GM21717 (cell line): Measurements from ENCODE around the gene COL15A1.
"Not testable (repeated sequence)": the region's sequence is repeated elsewhere in the genome, so short reads cannot be mapped to it uniquely, and the experiment has no call there.

Experiments used
- ATAC-seq: cut with Tn5 transposase; IDR thresholded peaks from one replicate; pipeline ENCODE4 v1.9.1; 2021; ENCODE audit warnings: mild to moderate bottlenecking, moderate library complexity; ENCODE audit not compliant: unreplicated experiment

The COL15A1 gene

DNA sequence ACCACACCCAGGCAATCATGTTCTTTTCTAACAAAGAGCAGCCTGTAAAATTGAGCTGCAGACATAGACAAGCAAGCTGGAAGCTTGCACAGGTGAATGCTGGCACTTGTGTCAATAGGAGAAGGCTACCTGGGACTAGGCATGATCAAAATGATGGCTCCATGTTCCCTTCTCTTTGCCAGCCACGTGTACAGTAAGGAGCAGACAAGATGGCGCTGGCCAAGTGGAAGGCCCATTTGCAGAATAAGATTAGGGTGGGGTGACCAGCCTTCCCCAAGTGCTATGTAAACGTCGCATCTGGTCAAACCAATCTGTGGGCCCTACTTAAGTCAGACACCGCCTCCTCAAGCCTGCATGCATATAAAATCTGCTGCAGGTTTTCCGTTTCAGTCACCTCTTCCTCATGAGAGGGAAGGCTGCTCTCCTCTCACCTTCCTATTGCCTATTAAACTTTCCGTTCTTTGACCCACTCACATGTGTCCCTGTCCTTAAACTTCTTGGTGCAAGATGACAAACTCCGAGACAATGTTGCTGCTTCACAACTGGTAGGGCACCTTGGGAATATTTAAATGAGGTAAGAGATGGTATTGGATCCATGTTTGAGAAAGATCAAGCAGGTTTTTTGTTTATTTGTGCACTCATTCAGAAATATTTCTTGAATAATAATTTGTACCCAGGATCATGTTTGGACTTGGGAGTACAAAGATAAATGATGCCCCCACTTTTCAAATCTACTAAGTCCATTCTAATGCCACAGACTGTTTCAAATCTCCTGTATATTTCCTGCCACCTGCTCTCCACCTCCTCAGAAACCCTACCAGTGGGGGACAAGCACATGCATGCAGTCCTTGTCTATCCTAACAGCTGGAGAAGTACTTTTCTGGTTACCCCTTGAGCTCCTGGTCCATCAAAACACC is 130.5 kb downstream of the COL15A1 start:
- ATAC-seq = no peak

DNA sequence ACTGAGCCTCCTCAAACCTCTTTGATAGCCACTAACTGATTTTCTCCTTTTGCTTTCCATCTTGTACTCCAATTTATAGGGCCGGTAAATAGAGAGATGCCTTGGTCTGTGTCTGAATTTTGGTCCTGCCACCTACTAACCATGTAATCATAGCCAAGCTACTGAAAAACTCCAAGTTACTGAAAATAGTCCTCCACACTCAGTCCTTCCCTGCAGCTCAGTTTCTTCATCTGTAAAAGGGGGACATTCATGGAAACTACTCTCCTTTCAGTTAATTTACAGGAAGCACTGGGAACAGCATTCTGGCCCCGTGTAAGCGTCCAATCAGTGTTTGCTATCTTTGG is 131.2 kb downstream of the COL15A1 start:
- ATAC-seq = no peak

DNA sequence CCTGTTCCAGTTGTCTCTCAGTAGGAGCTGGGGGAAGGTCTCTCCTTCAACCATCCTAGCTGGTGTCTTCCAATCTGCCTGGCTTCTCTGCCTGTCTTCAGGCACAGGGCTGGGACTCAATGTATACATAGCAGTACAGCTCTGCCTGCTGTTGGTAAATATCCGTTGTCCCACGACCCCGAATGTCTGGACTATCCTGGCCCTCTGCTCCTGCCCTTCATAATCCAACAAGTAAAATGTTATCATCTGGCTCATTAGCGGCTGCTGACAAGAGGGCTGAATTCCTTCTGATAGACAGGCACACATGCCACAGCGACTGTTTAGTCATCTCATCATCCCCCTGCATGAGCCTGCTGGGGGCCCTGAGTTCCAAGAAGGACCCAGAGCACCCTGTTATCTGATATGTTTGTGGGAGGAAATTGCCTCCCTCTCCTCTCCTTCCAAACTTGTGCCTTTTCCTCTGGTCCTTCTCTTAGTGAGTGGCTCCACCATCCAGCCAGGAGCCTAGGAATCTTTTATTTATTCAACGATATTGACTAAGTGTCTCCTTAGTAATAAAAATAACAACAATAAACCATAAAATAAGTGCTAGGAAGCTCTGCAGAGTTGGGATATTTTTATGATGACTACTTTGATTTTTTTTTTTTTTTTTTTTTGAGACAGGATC is 131.7 kb downstream of the COL15A1 start:
- no peak for ATAC-seq

DNA sequence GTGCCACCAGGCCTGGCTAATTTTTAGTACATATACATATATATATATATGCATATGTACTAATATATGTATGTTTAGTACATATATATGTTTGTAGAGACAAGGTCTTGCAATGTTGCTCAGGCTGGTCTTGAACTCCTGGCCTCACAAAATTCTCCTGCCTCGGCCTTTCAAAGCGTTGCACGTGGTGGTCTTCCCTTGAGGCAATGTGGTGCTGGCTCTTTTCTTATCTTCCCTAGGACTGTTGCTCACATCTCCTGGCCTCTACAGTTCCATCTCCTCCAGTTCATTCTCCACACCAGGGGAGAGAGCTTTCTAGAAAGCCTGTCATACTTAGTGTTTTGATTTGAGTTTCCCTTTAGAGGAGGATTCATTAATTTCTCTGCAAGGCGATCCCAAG is 132.3 kb downstream of the COL15A1 start:
- ATAC-seq = no peak

DNA sequence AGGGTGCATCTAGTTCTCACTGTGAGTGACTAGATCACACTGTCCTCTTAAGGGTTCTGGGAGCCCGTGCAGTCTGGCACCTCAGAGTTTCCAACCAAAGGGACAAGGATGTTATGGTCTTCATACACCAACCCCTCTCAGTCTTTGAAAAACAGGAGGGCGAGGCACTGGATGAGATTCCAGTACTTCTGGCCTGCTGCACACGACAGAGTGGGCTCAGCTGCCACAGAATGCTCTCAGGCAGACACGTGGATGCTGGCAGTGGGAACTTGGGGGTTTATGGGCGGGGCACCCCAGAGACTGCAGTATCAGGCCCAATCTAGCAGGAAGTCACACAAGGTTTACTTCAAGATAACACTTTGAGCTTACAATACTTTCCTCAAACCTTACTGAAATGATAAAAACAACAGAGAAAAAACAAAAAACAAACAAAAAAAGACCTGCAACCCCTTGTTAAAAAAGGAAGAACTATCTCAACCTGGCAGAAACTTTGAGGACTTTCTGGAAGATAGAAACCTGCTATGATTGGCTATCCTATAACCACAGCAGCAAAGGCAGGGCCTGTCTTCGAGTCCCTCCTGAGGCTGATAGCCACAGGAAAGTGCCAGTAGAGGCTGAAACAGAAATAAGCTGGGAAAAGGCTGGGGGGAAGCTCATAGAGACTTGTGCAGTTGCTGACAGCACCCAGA is 132.9 kb downstream of the COL15A1 start:
- ATAC-seq = no peak

DNA sequence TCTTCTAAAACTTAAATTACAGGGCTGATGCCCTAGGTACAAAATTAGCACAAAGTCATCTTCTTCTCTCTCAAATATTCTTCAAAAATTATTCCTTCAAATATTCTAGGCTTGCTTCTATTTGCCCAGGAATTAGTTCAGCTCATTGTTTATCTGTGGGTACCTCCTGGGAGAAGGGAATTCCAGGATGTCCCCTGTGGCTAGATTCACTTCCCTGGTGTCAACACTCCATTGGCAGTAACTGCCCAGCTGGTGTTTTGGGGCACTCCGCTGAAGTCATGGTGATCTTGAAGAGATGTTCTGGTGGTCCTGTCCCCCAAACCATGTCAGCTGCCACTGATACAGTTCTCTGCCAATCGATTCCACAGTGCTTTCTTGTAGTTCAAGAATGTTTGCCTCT is 135.0 kb downstream of the COL15A1 start:
- no peak for ATAC-seq

DNA sequence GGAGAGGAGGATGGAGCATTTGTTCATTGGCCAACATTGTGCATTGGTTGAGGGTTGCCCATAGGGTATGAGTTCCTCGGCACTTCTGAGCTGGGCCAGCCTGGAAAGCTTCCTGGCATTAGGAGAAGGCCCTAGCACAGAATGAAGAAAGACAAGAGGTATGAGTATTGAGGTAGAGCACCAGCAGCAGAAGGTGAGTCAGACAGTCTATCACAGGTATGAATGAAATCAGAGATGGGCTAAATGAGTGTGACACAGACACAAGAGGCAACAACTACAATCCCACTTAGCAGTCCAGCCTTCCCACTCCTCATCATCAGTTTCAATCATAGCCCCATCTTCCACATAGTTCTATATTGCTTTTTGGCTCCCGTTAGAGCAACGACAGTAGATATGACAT is 135.8 kb downstream of the COL15A1 start:
- ATAC-seq = no peak

DNA sequence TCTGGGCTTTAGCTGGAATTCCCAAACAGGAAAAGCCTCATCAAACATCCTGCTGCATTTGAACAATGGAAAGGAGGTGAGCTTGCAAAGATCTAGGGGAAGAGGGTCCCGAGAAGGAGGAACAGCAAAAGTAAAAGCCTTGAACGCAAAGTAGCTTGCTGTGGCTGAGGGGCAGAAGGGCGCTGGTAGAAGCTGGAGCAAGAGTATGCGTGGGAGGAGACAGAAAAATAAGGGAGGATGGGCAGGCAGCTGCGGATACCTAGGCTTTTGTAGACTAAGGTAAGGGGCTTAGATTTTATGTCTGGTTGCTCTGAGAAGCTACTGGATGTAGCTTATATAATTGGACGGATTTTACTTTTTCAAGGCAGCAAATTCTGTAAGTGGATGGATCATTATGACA is 139.3 kb downstream of the COL15A1 start:
- no peak for ATAC-seq

DNA sequence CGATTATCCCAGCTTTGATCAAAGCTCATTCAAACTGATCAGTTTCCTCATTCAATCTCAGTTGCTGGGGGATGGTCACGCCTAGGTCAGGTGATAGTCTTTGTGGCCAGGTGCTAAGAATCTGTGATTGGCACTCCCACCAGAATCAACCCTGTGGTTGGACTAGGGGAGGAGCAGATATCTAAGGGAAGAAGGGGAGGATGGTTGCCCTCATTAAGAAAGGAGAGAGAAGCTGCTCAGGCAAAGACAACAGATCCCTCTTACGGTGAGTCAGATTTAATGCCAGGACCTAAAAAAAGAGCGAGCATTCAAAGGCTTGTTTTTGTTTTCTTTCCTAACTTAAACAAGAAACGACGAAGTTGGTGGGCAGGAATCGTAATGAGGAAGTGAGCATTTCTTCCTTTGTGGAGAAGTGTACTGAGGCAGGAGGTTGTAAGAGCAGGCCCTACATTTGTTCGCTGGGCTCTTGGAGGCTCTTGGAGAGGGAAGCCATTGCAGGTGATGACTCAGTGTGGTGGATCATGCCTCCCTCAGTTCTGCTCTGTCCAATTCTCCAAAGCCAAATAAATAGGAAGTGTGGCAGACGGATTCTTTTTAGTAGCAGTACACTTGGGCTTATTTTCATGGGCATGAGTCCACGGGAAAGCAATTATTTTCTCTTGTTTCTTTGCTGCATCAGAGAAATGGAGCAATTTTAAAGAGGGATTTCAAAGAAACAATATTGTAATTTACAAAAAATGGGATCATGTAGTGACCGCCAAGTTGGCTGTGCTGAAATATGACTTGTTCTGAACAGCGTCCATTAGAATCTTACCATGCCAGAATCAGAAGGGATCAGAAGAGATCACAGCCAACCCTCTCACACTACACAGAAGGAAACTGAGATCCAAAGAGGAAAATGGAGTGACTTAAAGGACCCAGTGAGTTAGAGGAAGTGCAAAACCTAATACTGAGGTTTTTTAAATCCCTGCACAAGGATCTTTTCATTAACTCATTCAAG is 142.5 kb downstream of the COL15A1 start:
- ATAC-seq = no peak

DNA sequence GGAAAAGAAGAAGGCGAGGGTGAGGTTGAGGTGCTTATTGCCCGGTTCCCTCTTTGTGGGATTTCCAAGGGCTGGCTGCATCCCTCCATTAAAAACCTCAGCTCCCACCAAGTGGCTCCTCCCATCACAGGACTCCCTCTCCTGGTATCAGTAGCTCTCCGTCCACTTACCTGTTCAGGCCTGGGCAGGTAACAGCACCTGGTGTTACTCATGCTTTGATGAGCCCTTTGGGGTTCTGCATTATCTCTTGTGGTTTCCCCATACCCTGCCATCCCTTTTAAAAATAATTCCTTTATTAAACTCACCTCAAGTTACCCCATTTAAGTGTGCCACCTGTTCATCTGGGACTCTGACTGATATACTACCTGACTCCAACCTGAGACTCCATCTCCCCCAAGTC is 143.8 kb downstream of the COL15A1 start:
- ATAC-seq = no peak

DNA sequence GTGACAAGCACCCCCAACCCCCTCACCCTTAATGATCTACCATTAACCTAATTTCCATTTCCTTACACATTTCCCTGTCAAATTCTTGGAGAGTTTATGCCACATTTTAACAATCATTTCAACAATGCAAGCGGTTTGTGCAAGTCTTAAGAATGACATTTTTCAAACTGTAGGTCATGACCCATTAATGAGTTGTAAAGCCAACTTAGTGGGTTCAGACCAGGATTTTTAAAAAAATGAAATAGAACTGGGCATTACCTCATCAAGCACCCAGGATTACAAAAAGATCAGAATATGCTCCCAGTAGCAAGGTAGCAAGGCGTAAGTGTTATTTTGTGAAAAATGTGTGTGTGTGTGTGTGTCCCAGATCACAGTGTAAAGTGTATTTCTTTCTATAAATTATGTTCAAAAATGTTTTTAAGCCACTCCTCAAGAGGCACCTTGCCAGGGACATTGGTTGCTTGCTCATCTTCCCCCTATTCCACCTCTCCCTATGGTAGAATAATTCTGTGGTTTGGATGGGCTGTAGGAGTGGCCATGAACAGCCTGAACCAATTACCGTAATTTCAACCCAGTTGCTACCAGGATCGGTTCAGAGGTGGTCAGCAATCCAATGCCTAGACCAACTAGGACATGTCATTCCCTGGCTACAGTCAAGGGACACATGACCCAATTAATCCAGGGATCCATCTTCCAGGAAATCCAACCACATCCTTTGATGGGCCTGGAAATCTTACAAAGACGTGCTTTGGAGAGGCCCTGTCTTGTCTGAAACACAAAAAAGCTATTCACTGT is 146.8 kb downstream of the COL15A1 start:
- no peak for ATAC-seq

DNA sequence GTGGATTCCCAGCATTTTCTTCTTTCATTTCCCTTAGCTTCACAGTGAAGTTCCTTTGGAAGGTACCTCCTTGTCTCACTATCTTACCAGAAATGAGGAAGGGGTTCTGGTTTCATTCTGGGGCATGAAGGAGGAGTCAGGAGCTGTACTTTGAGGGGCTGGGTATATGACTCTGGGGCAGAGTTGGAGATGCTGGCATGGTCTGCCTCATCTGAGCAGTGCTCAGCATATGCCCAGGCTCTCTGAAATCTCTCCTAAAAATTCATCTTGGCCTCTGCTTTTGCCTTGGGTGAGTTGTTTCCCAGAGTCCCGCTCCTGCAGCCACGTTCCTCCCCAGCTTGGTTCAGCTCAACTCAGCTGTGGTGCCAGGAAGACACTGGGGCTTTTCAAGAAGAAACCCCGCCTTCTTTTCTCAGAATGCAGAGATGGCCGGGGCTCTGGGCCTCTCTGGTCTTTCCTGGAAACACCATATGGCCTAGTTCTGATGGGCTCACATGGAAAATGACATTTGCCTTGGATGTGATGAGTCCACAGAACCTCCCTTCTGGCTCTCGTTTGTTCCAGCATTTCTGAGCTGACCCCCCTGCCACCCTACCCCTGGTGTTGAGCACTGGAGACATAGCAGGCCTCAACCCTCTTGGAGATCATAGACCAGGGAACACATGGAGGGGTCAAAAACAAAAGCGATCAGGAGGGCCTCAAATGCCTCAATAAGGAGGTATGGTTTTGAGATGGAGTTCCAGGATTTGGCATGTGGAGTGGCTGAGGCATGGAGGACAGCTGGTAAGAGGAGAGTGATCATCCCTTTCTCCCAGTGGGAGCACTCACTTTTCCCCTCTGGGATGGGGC is 149.2 kb downstream of the COL15A1 start:
- no peak for ATAC-seq

DNA sequence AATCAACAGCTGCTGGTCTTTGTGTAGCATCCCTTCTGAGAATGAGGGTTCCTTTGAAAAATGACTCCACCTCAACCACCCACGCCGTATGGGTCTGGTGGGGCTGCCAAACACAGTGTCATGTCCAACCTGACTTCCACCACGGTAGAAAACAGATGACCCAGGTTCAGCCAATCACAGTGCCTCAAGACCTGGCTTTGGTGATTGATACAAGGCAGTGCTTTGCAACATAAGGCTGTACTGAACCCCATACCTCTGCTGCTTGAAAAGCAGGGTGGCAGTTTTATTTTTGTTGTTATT is 149.7 kb downstream of the COL15A1 start:
- no peak for ATAC-seq

DNA sequence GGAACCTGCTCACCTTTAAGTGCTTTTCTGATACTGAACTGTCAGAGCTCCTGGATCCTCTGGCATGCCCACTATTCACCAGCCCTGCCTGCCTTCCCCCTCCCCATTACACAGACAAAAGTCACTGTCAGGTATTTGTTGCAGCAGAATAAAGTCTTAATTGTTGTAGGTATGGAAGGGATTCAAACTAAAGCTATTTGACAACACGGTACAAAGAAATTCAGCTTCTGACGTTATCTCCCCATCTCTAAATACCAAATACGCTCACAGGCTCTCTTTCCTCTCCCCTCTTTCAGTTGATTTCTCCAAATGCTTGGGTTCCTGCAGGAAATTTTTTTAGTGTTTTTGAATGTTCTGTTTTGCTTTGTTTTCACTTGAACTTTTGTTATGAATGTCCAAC is 151.9 kb downstream of the COL15A1 start:
- no peak for ATAC-seq

DNA sequence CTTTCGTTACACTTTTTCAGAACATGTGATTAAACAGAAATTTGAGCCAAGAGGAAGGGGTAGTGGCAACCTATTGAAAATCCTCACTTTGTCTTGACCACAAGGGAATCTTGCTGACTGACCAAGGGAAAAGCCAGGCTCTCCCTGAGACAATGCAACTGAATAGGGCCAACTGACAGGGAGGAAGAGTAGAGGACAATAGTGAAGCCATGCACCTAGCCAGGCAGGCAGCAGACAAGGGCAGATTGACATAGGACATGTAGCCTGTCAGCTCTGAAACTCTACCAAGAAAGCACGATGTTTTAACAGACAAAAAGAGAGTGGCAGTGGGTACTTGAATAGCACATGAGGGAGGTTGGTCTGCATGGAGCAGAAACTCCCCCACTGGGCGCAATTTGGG is 152.7 kb downstream of the COL15A1 start:
- no peak for ATAC-seq

DNA sequence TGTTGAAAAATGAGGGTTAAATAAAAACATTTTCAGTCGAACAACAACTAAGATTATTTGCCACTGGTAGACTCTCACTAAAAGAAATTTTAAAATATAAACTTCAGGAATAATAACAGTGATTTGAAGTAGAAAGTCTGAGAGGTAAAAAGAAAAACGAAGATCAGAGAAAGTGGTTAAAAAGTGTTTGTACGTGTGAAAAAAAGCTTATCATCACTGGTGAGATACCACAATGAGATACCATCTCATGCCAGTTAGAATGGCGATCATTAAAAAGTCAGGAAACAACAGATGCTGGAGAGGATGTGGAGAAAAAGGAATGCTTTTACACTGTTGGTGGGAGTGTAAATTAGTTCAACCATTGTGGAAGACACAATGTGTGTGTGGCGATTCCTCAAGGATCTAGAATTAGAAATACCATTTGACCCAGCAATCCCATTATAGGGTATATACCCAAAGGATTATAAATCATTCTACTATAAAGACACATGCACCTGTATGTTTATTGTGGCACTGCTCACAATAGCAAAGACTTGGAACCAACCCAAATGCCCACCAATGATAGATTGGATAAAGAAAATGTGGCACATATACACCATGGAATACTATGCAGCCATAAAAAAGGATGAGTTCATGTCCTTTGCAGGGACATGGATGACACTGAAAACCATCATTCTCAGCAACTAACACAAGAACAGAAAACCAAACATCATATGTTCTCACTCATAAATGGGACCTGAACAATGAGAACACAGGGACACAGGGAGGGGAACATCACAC is 156.3 kb downstream of the COL15A1 start:
- not testable (repeated sequence) for ATAC-seq

DNA sequence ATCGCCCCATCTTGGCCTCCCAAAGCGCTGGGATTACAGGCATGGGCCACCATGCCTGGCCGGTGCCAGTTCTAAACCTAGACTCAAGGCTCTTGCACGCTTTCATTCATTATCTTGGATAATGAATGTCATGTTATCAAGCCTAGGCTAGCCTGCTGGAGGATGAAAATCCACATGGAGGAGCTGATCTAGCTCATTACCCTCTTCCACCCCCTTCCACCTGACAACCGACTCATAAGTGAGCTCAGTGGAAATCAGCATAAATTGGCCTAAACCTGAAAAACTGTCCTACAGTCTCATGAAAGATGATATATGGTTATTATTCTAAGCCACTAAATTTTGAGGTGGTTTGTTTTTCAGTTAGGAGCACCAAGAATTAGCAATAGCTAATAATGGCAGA is 157.6 kb downstream of the COL15A1 start:
- no peak for ATAC-seq

DNA sequence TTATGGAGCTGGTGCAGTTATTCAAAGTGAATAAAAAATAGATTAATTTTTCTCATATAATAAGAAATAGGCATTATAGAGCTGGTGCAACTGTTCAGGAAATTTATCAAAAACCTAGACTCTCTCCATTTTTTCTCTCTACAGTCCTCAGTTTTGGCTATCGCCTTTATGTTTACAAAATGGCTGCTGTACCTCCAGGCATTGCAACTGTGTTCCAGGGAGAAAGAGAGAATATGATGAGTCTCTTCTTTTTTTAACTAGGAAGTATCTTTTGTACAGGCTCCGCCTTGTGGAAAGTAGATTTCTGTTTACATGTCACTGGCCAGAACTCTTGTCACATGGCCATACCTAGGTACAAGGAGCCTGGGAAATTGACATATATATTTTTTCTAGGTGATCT is 158.1 kb downstream of the COL15A1 start:
- ATAC-seq = no peak
